ENCODE data around the gene CLEC6A.

- no peak for TF ChIP-seq CTCF (IDR thresholded peaks at IDR 0.05)
- no peak for TF ChIP-seq POLR2A (IDR thresholded peaks at IDR 0.05)
- no peak for TF ChIP-seq POLR2AphosphoS5 (IDR thresholded peaks at IDR 0.05)
These were observed 3.7 kb upstream of the CLEC6A start for GRCh38 chr12:8452036-8452435.
